IPS DF 6.9 (cell line): ENCODE measurements around the gene CD27.

ENCODE experiments used
- DNase-seq: peaks from one replicate; pipeline ENCODE4 v3.0.0-alpha.2; 2013; ENCODE audit warnings: low read depth, low spot score
- H3K27ac ChIP-seq: one replicate; pipeline ENCODE4 v1.5.1; 2013; ENCODE audit warnings: low read length, control low read depth
- H3K27me3 ChIP-seq: 2 replicates; pipeline ENCODE4 v1.6.1; 2013; ENCODE audit warnings: mild to moderate bottlenecking, low read length; ENCODE audit not compliant: control insufficient read depth, insufficient read depth
- H3K36me3 ChIP-seq: 2 replicates; pipeline ENCODE4 v1.6.1; 2013; ENCODE audit warnings: low read length; ENCODE audit not compliant: control insufficient read depth, insufficient read depth
- H3K4me1 ChIP-seq: 2 replicates; pipeline ENCODE4 v1.6.1; 2013; ENCODE audit warnings: low read length; ENCODE audit not compliant: control insufficient read depth, insufficient read depth
- H3K4me3 ChIP-seq: 2 replicates; pipeline ENCODE4 v1.5.1; 2013; ENCODE audit warnings: mild to moderate bottlenecking, low read length
- H3K9me3 ChIP-seq: 2 replicates; pipeline ENCODE4 v1.6.1; 2013; ENCODE audit warnings: low read length, inconsistent platforms; ENCODE audit not compliant: control insufficient read depth, insufficient read depth
- WGBS: extraction: QIAGEN DNeasy Blood & Tissue Kit; methylation state at CpG from one replicate; pipeline ENCODE4 v1.1.7; 2013; ENCODE audit warnings: mixed read lengths, missing lambda C conversion rate; ENCODE audit not compliant: insufficient read length, insufficient coverage; 5-methylcytosine and 5-hydroxymethylcytosine counted together

CD27 gene

DNA sequence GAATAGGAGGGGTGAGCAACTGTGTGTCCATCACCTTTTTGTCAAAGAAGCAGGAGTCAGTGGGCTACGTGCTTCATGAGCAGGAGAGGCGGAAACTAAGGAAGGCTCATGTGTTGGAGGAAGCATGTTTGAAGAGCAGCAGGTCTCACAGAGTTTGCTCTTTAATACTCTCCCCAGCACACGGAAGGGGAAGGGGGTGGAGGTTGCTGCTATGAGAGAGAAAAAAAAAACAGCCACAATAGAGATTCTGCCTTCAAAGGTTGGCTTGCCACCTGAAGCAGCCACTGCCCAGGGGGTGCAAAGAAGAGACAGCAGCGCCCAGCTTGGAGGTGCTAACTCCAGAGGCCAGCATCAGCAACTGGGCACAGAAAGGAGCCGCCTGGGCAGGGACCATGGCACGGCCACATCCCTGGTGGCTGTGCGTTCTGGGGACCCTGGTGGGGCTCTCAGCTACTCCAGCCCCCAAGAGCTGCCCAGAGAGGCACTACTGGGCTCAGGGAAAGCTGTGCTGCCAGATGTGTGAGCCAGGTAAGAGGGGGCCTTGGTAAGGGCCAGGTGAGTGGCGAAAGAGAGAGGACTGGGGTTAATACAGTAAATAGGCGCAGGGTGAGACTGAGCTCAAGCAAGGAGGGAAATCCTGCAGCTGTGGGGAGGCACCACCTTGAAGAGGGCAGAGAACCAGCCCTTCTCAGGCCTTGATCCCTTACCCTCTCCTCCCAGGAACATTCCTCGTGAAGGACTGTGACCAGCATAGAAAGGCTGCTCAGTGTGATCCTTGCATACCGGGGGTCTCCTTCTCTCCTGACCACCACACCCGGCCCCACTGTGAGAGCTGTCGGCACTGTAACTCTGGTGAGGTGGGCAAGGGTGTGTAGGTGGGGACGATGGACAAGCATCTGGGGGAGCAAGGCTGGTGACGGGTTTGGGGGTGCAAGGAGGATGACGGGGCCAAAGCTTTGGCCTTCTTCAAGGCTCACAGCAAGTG is at the start of gene CD27:
Gene CD27, plus strand, starts transcription at position 252 of the 985 bp plus-strand sequence. Its CDS starts 141 bp downstream, at position 393.
- H3K9me3 ChIP-seq, result no peaks in the 10 kb centered on the region
- no peaks in the 10 kb centered on the region for H3K36me3 ChIP-seq
- no CpG with 5 or more reads among the region's 16 CpGs for WGBS
- no peak within 1 kb of the TSS for H3K4me3 ChIP-seq
- no peaks in the 10 kb centered on the region for H3K27me3 ChIP-seq
- DNase-seq, result no peak
- H3K27ac ChIP-seq, result no peak within 1 kb of the TSS
- no peaks in the 10 kb centered on the region for H3K4me1 ChIP-seq

GRCh38 chr12:6396031-6396430 is 48.7 kb upstream of the CD27 start:
- Histone ChIP-seq H3K9me3 (no peaks in the 10 kb centered on the region), H3K27me3 (no peaks in the 10 kb centered on the region), H3K4me1 (peaks cover 2% of the 10 kb centered on the region; the same call in 1 of the 2 replicates), H3K36me3 (no peaks in the 10 kb centered on the region), H3K4me3 (no peak overlapping the region), H3K27ac (no peak overlapping the region)
- no CpG with 5 or more reads among the region's 2 CpGs for WGBS
- DNase-seq, result no peak

DNA sequence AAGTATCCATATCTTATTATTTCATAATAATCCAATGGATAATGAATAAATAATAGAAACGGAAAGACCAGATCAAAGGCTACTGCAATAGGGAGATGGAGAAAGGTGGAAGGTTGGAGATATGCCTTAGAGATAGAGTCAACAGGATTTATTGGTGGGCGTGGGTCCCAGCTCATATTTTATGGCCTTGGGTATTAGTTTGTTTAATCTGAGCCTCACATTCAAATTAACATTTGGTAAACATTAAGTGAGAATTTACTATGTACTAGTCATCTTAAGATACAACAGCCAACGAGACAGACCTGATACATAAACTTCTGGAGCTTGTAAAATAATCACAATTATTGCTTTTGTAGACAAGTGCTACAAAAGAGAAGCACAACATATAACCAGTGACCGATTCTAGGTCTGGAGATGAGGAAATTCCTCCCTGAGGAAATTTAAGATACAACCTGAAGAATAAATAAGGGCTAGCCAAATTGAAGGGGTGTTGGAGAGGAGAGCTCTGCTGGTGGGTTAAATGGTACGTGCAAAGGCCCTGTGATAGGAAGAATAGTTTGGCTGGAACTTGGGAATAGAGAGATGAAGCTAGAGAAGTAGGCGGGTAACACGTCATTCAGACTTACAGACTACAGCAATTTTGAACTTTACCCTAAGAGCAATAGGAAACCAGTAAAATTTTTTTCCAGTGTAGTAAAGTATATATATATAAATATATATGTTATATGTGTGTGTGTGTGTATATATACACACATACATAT is 44.7 kb upstream of the CD27 start:
- H3K36me3 ChIP-seq, result no peaks in the 10 kb centered on the region
- H3K9me3 ChIP-seq, result no peaks in the 10 kb centered on the region
- DNase-seq, result no peak
- H3K4me3 ChIP-seq, result no peak overlapping the region
- WGBS, result no CpG with 5 or more reads among the region's 7 CpGs
- H3K27ac ChIP-seq, result no peak overlapping the region
- H3K27me3 ChIP-seq, result no peaks in the 10 kb centered on the region
- peaks cover 2% of the 10 kb centered on the region; the same call in 1 of the 2 replicates for H3K4me1 ChIP-seq

- Histone ChIP-seq H3K27me3 (no peaks in the 10 kb centered on the region), H3K9me3 (no peaks in the 10 kb centered on the region), H3K27ac (no peak overlapping the region), H3K36me3 (no peaks in the 10 kb centered on the region), H3K4me1 (no peaks in the 10 kb centered on the region), H3K4me3 (no peak overlapping the region)
- WGBS, result no CpG with 5 or more reads among the region's 5 CpGs
- DNase-seq, result no peak
Observed at GRCh38 chr12:6404390-6404789, 40.4 kb upstream of the CD27 start.

DNA sequence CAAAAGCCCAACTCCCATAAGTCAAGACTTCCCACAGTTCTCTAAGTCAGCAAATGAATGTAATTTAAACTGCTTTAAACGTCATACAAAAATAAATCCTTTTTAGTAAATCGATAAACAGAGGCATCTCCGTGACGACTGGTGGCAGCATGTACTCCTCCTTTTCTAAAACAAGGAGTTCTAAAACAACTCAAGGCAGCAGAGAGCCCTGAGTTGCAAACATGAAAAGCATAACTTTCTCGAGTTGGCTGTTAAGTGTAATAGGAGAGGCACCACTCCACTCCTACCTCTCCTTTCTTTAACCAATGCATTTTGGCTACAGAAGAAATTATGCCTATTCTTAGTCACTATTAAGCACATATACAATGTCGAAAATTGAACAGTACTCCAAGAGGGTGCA is 38.8 kb upstream of the CD27 start:
- no peak for DNase-seq
- no peaks in the 10 kb centered on the region for H3K4me1 ChIP-seq
- WGBS, result no CpG with 5 or more reads among the region's 6 CpGs
- H3K27me3 ChIP-seq, result no peaks in the 10 kb centered on the region
- no peak overlapping the region for H3K4me3 ChIP-seq
- no peaks in the 10 kb centered on the region for H3K36me3 ChIP-seq
- no peak overlapping the region for H3K27ac ChIP-seq
- H3K9me3 ChIP-seq, result no peaks in the 10 kb centered on the region

DNA sequence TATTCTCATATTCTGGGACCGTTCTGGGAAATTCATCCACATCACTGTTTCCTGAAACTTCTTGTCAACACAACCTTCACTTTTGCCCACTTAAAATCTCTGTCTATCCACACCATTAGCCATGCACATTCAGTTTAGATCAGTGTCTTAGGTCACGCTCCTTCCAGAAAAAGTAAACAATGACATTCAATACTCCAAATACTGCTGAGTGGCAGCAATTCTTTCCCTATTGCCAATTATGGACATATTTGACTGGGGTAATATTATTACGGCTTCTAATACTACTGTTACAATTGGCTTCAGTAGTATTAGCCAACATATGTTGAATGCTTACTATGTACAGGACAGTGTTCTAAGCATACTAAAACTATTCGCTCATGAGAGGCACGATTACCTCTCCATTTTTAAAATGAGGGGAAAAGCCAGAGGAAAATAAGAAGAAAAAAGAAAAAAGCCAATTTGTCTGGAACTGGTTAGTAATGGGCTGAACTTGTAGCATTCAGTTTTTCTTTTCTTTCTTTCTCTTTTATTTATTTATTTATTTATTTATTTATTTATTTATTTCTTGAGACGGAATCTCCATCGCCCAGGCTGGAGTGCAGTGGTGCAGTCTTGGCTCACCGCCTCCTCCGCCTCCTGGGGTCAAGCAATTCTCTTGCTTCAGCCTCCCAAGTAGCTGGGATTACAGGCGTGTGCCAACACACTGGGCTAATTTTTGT is 37.4 kb upstream of the CD27 start:
- WGBS, result no CpG with 5 or more reads among the region's 10 CpGs
- H3K27ac ChIP-seq, result no peak overlapping the region
- no peaks in the 10 kb centered on the region for H3K36me3 ChIP-seq
- no peaks in the 10 kb centered on the region for H3K9me3 ChIP-seq
- no peak for DNase-seq
- H3K4me3 ChIP-seq, result no peak overlapping the region
- H3K4me1 ChIP-seq, result no peaks in the 10 kb centered on the region
- no peaks in the 10 kb centered on the region for H3K27me3 ChIP-seq

GRCh38 chr12:6416596-6416995 is 28.2 kb upstream of the CD27 start:
- H3K27ac ChIP-seq, result no peak overlapping the region
- H3K4me1 ChIP-seq, result no peaks in the 10 kb centered on the region
- WGBS, result 100% methylated on average over 1 of the region's 3 CpGs
- no peaks in the 10 kb centered on the region for H3K27me3 ChIP-seq
- no peak overlapping the region for H3K4me3 ChIP-seq
- H3K36me3 ChIP-seq, result no peaks in the 10 kb centered on the region
- no peak for DNase-seq
- no peaks in the 10 kb centered on the region for H3K9me3 ChIP-seq

GRCh38 chr12:6418796-6419195 is 26.0 kb upstream of the CD27 start:
- no peaks in the 10 kb centered on the region for H3K27me3 ChIP-seq
- no CpG with 5 or more reads among the region's 6 CpGs for WGBS
- no peak overlapping the region for H3K4me3 ChIP-seq
- no peaks in the 10 kb centered on the region for H3K4me1 ChIP-seq
- no peak overlapping the region for H3K27ac ChIP-seq
- DNase-seq, result no peak
- no peaks in the 10 kb centered on the region for H3K9me3 ChIP-seq
- H3K36me3 ChIP-seq, result no peaks in the 10 kb centered on the region

DNA sequence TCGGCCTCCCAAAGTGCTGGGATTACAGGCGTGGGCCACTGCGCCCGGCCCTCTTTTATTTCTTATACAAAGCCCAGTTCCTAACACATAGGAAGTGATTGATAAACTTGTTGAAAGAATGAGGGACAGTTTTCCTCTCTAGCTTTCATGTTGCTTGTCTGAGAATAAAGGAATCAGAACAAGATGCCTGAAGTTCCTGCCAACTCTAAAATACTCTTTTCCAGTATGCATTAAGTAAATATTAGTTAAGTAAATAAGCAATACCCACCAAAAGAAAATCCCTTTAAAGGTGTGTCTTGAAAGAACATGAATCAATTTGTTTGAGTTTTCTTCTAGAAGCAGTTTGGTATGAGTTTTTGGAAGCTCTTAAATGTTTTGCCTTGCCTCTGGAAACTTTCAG is 24.4 kb upstream of the CD27 start:
- DNase-seq, result no peak
- H3K4me1 ChIP-seq, result no peaks in the 10 kb centered on the region
- whole genome bisulfite sequencing, result no CpG with 5 or more reads among the region's 4 CpGs
- no peak overlapping the region for H3K4me3 ChIP-seq
- H3K27me3 ChIP-seq, result no peaks in the 10 kb centered on the region
- H3K27ac ChIP-seq, result no peak overlapping the region
- no peaks in the 10 kb centered on the region for H3K9me3 ChIP-seq
- no peaks in the 10 kb centered on the region for H3K36me3 ChIP-seq
